NCI-H2196 (cell line): ENCODE results near the gene ADSS1.

Source experiments
- DNase-seq: peaks from one replicate; lab custom pipeline; 2025; ENCODE audit not compliant: unreplicated experiment; lab: John Stamatoyannopoulos, UW

Gene ADSS1

DNA sequence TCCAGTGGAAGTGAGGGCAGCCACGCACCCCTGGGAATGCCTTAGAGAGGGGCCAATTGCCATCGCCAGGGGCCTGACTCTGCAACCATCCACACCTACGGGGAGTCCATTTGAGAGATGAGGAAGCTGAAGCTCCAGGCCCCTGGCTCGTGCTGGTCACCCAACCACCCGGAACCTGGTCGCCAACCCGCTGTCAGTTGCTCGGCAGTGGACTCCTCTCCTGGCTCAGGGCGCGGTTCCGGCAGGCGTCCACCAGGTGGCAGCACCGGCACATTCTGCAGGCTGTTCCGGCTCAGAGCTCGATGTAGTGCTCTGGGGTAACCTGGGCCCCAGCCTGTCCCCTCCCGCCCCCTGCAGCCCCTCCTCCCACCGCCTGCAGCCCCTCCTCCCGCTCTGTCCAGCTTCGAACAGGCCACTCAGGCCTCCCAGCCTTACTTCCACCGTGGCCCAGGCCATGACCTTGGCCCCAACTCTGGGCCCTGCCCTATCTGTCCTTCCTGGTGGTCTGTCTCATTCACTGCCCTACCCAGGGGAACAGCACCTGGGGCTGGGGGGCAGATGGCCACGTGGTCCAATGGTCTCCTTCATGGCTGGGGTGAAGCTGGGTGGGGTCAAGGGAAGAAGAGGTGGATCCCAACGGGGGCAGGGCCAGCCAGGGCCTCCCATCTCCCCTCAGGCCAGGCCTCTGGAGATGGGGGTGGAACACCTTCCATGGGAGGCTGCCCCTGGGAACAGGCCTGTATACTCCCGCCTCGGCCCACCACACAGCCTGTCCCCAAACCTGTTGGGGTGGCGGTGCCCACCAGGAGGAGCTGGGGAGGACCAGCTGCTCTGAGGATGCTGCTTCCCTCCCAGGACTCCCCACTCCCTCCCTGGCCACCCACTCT lies 44.7 kb downstream of the ADSS1 start:
- peak; percentile 58 for DNase-seq

GRCh38 chr14:104769324-104770071 lies 45.5 kb downstream of the ADSS1 start:
- DNase-seq: no peak

- no peak for DNase-seq
Observed at GRCh38 chr14:104770072-104770579, 46.1 kb downstream of the ADSS1 start.

DNA sequence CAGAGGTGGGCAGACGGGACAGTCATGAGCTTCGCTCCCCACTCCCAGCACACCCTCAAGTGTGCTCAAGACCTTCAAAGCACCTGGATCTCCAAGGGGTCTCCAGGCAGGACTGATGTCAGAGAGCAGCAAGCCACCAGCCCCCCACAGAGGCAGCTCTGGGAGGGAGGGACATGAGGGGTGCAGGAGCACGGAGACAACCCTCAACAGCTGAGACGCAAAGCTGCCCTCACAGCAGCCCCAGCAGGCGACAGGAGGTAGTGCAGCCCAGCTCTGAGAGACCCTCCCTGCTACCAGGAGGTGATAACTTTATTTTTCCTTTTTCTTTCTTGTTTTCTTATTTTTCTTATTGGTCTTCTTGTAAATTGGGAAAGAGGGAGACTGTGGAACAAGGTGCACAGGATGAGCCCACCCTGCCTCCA lies 46.8 kb downstream of the ADSS1 start:
- no peak for DNase-seq

GRCh38 chr14:104771374-104771773 lies 47.3 kb downstream of the ADSS1 start:
- DNase-seq: no peak

GRCh38 chr14:104771918-104772706 lies 48.1 kb downstream of the ADSS1 start:
- DNase-seq: no peak

GRCh38 chr14:104772707-104773504 lies 48.9 kb downstream of the ADSS1 start:
- DNase-seq: no peak

DNA sequence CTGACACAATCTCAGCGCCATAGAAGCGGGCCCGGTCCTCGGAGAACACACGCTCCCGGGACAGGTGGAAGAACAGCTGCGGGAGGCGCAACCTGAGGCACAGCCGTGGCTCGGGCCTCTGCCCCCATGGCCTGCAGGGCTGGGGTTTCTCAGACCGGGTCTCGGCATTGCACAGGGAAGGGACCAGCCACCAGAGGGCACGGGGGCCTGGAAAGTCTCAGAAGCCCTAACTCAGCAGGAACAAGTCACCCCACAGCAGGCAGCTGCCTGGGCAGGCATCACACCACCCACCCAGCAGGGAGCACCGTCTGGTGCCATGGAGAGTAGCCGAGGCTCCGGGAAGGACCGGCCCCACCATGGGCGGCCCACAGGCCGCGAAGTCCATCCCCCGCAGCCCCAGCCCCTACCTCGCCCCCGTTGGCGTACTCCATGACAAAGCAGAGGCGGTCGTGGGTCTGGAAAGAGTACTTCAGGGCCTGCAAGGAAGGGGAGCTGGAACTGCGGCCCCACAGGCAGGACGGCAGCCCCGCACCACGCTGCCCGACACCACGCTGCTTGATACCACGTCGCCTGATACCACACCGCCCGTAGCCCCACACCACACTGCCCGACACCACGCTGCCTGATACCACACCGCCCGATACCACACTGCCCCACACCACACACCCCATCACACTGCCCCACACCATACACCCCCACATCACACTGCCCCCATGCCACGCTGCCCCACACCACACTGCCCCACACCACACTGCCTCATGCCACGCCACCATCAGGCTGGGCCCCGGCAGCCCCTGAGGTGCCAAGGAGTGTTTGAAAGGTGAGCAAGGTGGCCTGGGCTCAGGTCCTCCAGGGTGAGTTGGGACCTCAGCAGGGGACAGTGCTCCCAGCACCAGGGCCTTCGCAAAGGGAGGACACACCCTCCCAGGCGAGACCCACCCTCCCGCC lies 49.8 kb downstream of the ADSS1 start:
- DNase-seq: no peak

DNA sequence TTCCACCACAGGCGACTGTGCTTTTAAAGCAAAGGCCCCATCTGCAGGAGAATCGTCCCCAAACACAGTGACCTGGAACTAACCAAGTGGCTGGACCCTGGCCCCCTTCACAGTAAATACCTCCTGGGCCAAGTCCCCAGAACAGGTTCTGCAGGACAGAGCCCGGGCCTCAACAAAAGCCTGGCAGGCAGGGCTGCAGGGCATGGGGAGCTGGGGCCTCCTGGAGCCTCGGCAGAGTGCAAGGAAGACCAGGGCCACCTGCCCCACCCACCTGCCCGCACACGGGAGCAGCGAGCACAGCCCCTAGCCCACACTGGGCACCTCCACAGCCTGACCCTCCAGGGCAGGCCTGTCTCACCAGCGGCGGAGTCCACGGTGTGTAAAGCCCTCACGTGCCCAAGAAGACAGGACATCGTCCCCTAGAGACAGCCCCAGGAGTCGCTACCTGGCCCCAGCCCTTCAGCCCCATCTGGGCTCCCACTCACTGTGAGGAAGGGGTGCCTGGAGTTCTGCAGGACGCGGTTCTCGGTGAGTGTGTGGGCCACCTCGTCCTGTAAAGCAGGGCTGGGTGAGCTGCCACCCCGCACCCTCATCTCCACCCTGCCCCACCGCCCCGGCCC lies 50.5 kb downstream of the ADSS1 start:
- DNase-seq: no peak

DNA sequence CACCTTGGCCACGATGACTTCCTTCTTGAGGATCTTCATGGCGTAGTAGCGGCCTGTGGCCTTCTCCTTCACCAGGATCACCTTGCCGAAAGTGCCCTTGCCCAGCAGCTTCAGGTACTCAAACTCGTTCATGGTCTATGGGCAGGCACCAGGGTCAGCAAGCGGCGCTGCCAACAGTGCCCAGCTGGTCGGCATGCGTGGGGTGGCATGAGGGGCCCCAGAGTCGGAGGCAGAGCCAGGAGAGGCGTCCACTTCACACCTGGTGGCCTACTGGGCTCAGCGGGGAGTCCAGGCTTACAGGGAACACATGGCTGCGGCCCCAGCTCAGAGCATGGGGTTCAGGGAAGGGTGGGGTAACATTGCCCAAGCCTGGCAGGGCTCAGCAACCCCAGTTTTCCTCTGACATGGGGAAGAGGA lies 51.1 kb downstream of the ADSS1 start:
- DNase-seq: no peak

GRCh38 chr14:104776481-104776880 lies 52.5 kb downstream of the ADSS1 start:
- DNase-seq: no peak

DNA sequence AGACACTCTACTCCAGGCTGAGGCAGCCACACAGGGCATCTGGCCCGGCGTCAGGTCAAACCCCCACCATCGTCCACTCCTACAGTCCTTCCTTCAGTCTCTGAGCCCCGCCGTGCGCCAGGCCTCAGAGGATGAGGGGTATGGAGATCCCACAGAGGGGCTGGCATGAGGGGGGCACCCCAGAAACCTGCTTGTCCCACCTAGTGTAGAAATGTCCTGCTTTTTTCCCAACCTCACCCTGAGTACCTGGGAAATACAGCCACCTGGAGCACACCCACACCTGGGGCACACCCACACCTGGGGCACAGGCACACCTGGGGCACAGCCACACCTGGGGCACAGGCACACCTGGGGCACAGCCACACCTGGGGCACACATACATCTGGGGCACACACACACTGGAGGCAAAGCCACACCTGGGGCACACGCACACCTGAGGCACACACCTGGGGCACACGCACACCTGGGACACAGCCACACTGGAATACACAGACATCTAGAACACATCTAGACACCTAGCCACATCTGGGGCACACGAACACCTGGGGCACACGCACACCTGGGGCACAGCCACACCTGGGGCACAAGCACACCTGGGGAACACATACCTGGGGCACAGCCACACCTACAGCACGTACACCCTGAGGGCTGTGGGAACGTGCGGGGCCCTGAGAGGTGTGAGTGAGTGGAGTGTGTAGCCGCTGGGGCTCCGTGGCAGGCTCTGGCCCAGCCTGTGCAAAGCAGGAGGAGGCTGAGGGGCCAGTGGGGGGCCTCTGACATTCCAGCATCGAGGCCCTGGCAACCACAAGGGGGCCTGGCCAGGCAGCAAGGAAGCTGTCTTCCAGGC lies 53.2 kb downstream of the ADSS1 start:
- no peak for DNase-seq

- DNase-seq: no peak
Observed at GRCh38 chr14:104777808-104778249, 53.8 kb downstream of the ADSS1 start.

DNA sequence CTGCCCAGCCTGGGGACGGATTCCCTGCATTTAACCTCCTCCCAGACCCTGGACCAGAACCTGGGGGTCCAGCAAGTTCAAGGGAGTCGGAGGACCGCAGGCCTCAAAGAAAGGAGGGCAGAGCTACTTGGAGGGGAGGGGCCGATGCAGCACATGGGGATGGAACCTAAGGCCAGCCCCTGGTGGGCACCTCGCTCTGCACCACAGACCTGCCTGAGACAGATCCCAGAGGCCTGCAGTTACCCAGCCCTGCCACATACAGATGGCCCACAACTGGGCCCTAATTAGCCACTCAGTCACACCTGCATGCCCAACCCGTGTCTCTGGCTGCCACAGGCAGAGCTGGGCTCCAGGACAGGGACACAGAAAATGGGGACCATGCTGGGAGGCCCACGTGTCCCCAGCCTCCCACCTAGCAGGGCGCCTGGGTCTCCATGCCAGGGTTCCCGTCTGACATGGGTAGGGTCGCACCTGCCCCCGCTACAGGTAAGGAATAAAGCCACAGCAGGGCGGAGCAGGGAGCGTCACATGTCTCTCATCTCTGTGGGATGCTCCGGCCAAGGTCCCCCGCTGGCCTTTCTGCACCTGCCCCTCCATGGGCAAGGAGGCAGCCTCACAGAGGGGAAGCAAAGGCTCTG lies 54.8 kb downstream of the ADSS1 start:
- DNase-seq: no peak

GRCh38 chr14:104779776-104780512 lies 55.9 kb downstream of the ADSS1 start:
- no peak for DNase-seq

- no peak for DNase-seq
Observed at GRCh38 chr14:104780513-104781030, 56.5 kb downstream of the ADSS1 start.
